ENCODE measurements around the gene PLA2G2E. TPM values are rescaled to one million over a fixed set of nuclear protein-coding genes. Genes with fewer than 3 reads are reported as not detected.

PLA2G2E gene
- polyA plus RNA-seq (ENCODE audit: insufficient read length): not detected

- DNase-seq (ENCODE audit: low read depth): no peak
These were observed at the start of gene PLA2G2E for GRCh38 chr1:19923137-19923952. Gene PLA2G2E (minus strand): TSS chr1:19923617. CDS start chr1:19923559, 58 bp downstream.

- no peak for DNase-seq (ENCODE audit: low read depth)
These were observed 48.2 kb upstream of the PLA2G2E start for GRCh38 chr1:19971664-19972063.

GRCh38 chr1:19969898-19970660 is 46.7 kb upstream of the PLA2G2E start:
- DNase-seq (ENCODE audit: low read depth): no peak

GRCh38 chr1:19967808-19968207 is 44.4 kb upstream of the PLA2G2E start:
- no peak for DNase-seq (ENCODE audit: low read depth)

GRCh38 chr1:19964542-19964941 is 41.1 kb upstream of the PLA2G2E start:
- no peak for DNase-seq (ENCODE audit: low read depth)

GRCh38 chr1:19963636-19964035 is 40.2 kb upstream of the PLA2G2E start:
- DNase-seq (ENCODE audit: low read depth): no peak

- DNase-seq (ENCODE audit: low read depth): no peak
These were observed 37.2 kb upstream of the PLA2G2E start for GRCh38 chr1:19960591-19960990.

GRCh38 chr1:19957779-19958178 is 34.4 kb upstream of the PLA2G2E start:
- no peak for DNase-seq (ENCODE audit: low read depth)

GRCh38 chr1:19955534-19956170 is 32.2 kb upstream of the PLA2G2E start:
- no peak for DNase-seq (ENCODE audit: low read depth)

GRCh38 chr1:19954059-19954458 is 30.6 kb upstream of the PLA2G2E start:
- no peak for DNase-seq (ENCODE audit: low read depth)

GRCh38 chr1:19949016-19949415 is 25.6 kb upstream of the PLA2G2E start:
- no peak for DNase-seq (ENCODE audit: low read depth)

- DNase-seq (ENCODE audit: low read depth): no peak
These were observed 23.6 kb upstream of the PLA2G2E start for GRCh38 chr1:19946971-19947370.

GRCh38 chr1:19946331-19946751 is 22.9 kb upstream of the PLA2G2E start:
- DNase-seq (ENCODE audit: low read depth): no peak

- DNase-seq (ENCODE audit: low read depth): no peak
These were observed 22.5 kb upstream of the PLA2G2E start for GRCh38 chr1:19945914-19946313.

- no peak for DNase-seq (ENCODE audit: low read depth)
These were observed 19.2 kb upstream of the PLA2G2E start for GRCh38 chr1:19942657-19943056.

GRCh38 chr1:19942088-19942487 is 18.7 kb upstream of the PLA2G2E start:
- DNase-seq (ENCODE audit: low read depth): no peak

- DNase-seq (ENCODE audit: low read depth): no peak
These were observed 17.8 kb upstream of the PLA2G2E start for GRCh38 chr1:19941206-19941568.

- DNase-seq (ENCODE audit: low read depth): no peak
These were observed 17.2 kb upstream of the PLA2G2E start for GRCh38 chr1:19940486-19941205.

- no peak for DNase-seq (ENCODE audit: low read depth)
These were observed 15.1 kb upstream of the PLA2G2E start for GRCh38 chr1:19938472-19938871.

GRCh38 chr1:19936061-19936750 is 12.8 kb upstream of the PLA2G2E start:
- no peak for DNase-seq (ENCODE audit: low read depth)

- DNase-seq (ENCODE audit: low read depth): no peak
These were observed 10.9 kb upstream of the PLA2G2E start for GRCh38 chr1:19934336-19934735.

All from forelimb muscle (tissue), 1 donor.